Colonic mucosa (tissue), 4 donors: ENCODE data around the gene ANKH. TPM values are rescaled to one million over a fixed set of nuclear protein-coding genes. Genes with fewer than 3 reads are reported as not detected.

ENCODE experiments used
- DNase-seq: peaks from one replicate; pipeline ENCODE4 v3.0.0-alpha.2; 2020
- H3K27ac ChIP-seq: fragments of 200-600 bp; one replicate; pipeline ENCODE4 v1.8.0; 2021
- H3K27me3 ChIP-seq: fragments of 200-600 bp; one replicate; pipeline ENCODE4 v1.8.0; 2021
- H3K36me3 ChIP-seq: fragments of 200-600 bp; one replicate; pipeline ENCODE4 v1.8.0; 2021
- H3K4me1 ChIP-seq: fragments of 200-600 bp; one replicate; pipeline ENCODE4 v1.8.0; 2021; ENCODE audit warnings: mild to moderate bottlenecking
- H3K4me3 ChIP-seq: fragments of 200-600 bp; one replicate; pipeline ENCODE4 v1.8.0; 2021
- H3K9ac ChIP-seq, 2 donors: one replicate each; pipeline ENCODE4 v1.7.0; 2013; ENCODE audit warnings: control low read depth in 2 of 2, low read depth in 2 of 2, low read length in 2 of 2
- H3K9me3 ChIP-seq: fragments of 200-600 bp; one replicate; pipeline ENCODE4 v1.8.0; 2021
- CTCF ChIP-seq: fragments of 200-600 bp; IDR thresholded peaks from one replicate; pipeline ENCODE4 v1.8.0; 2022; ENCODE audit warnings: antibody characterized with exemption, mild to moderate bottlenecking
- intact Hi-C: fragments of 100-400 bp; cut with DNase I; formaldehyde crosslinking; loops from one replicate; pipeline ENCODE4 v1.14.1; 2022
- total RNA-seq, 2 donors: library from RNA; stranded (reverse); fragmentation: NEBNext Ultra II Directional in 1 of 2; extraction: Animal tissue kit (Norgen Biotek cat#: 25700) in 1 of 2; gene quantifications; one replicate each; pipeline ENCODE4 v1.2.1, GENCODE V29; 2021
- donor health status: healthy.
- donor health status: DM: no; HTN: no; CAD: no.
- donor health status: DM: no; HTN: no; CAD: no.

Gene ANKH
- total RNA-seq, 2 donors from 2014 or later: 81.8 to 103 TPM

GRCh38 chr5:14672484-14673394 lies 198.8 kb downstream of the ANKH start:
- H3K9ac ChIP-seq: no peak overlapping the region
- peaks cover 24% of the 10 kb centered on the region for H3K4me1 ChIP-seq
- intact Hi-C loops: no loop called here
- DNase-seq: no peak
- H3K27ac ChIP-seq: no peak overlapping the region
- H3K9me3 ChIP-seq: no peaks in the 10 kb centered on the region
- H3K4me3 ChIP-seq: no peak overlapping the region
- no peak for TF ChIP-seq CTCF
- no peaks in the 10 kb centered on the region for H3K27me3 ChIP-seq
- no peaks in the 10 kb centered on the region for H3K36me3 ChIP-seq

GRCh38 chr5:14672082-14672481 lies 199.5 kb downstream of the ANKH start:
- Histone ChIP-seq H3K9ac (no peak overlapping the region), H3K27me3 (no peaks in the 10 kb centered on the region), H3K36me3 (no peaks in the 10 kb centered on the region), H3K4me3 (no peak overlapping the region), H3K4me1 (peaks cover 27% of the 10 kb centered on the region), H3K27ac (no peak overlapping the region), H3K9me3 (no peaks in the 10 kb centered on the region)
- TF ChIP-seq CTCF: no peak
- no peak for DNase-seq
- intact Hi-C loops: no loop called here

- Histone ChIP-seq H3K36me3 (no peaks in the 10 kb centered on the region), H3K9ac (no peak overlapping the region), H3K27me3 (no peaks in the 10 kb centered on the region), H3K9me3 (no peaks in the 10 kb centered on the region), H3K27ac (no peak overlapping the region), H3K4me3 (no peak overlapping the region), H3K4me1 (peaks cover 27% of the 10 kb centered on the region)
- intact Hi-C loops: no loop called here
- no peak for TF ChIP-seq CTCF
- DNase-seq: no peak
These were observed 200.2 kb downstream of the ANKH start for GRCh38 chr5:14671414-14671813.

GRCh38 chr5:14669975-14670374 lies 201.6 kb downstream of the ANKH start:
- H3K9me3 ChIP-seq: no peaks in the 10 kb centered on the region
- DNase-seq: no peak
- H3K36me3 ChIP-seq: no peaks in the 10 kb centered on the region
- no peak overlapping the region for H3K4me3 ChIP-seq
- no peak for TF ChIP-seq CTCF
- H3K27me3 ChIP-seq: no peaks in the 10 kb centered on the region
- intact Hi-C loops: no loop called here
- peaks cover 33% of the 10 kb centered on the region for H3K4me1 ChIP-seq
- H3K9ac ChIP-seq: no peak overlapping the region
- H3K27ac ChIP-seq: no peak overlapping the region

GRCh38 chr5:14669415-14669814 lies 202.2 kb downstream of the ANKH start:
- no peak for DNase-seq
- no peak for TF ChIP-seq CTCF
- H3K4me3 ChIP-seq: no peak overlapping the region
- no peak overlapping the region for H3K9ac ChIP-seq
- no peaks in the 10 kb centered on the region for H3K36me3 ChIP-seq
- H3K27ac ChIP-seq: no peak overlapping the region
- intact Hi-C loops: no loop called here
- H3K4me1 ChIP-seq: peaks cover 33% of the 10 kb centered on the region
- no peaks in the 10 kb centered on the region for H3K27me3 ChIP-seq
- no peaks in the 10 kb centered on the region for H3K9me3 ChIP-seq
